CD4-positive, alpha-beta T cell treated with Interleukin-21 for 1 hour (primary cell): ENCODE results near the gene TESK1.
"Not testable (repeated sequence)": the region's sequence is repeated elsewhere in the genome, so short reads cannot be mapped to it uniquely, and the experiment has no call there.

Experiments
- DNase-seq: peaks from one replicate; pipeline ENCODE4 v3.0.0-alpha.2; 2020

The TESK1 gene

GRCh38 chr9:35583521-35583920 is 21.5 kb upstream of the TESK1 start:
- DNase-seq, result not testable (repeated sequence)

GRCh38 chr9:35584681-35585080 is 20.4 kb upstream of the TESK1 start:
- DNase-seq, result not testable (repeated sequence)

GRCh38 chr9:35588506-35588905 is 16.6 kb upstream of the TESK1 start:
- DNase-seq, result not testable (repeated sequence)

- no peak for DNase-seq
Observed at GRCh38 chr9:35593581-35593980, 11.5 kb upstream of the TESK1 start.

GRCh38 chr9:35594471-35594870 is 10.6 kb upstream of the TESK1 start:
- DNase-seq, result no peak

GRCh38 chr9:35596907-35597306 is 8.2 kb upstream of the TESK1 start:
- DNase-seq, result not testable (repeated sequence)

GRCh38 chr9:35598866-35599590 is 6.0 kb upstream of the TESK1 start:
- DNase-seq, result no peak

GRCh38 chr9:35599763-35600604 is 5.1 kb upstream of the TESK1 start:
- no peak for DNase-seq

- no peak for DNase-seq
Observed at GRCh38 chr9:35603506-35603985, 1.5 kb upstream of the TESK1 start.

- DNase-seq, result peak; percentile 100
Observed at GRCh38 chr9:35603986-35604577, 980 bp upstream of the TESK1 start.

- DNase-seq, result peak; percentile 25
Observed at GRCh38 chr9:35605351-35606137, 482 bp downstream of the TESK1 start.

- DNase-seq, result no peak
Observed at GRCh38 chr9:35606138-35606504, 1.1 kb downstream of the TESK1 start.

- DNase-seq, result no peak
Observed at GRCh38 chr9:35606726-35607125, 1.7 kb downstream of the TESK1 start.

GRCh38 chr9:35608221-35608620 is 3.2 kb downstream of the TESK1 start:
- no peak for DNase-seq

- no peak for DNase-seq
Observed at GRCh38 chr9:35609001-35609819, 4.1 kb downstream of the TESK1 start.

GRCh38 chr9:35609820-35610163 is 4.7 kb downstream of the TESK1 start:
- DNase-seq, result no peak

GRCh38 chr9:35611230-35611797 is 6.3 kb downstream of the TESK1 start:
- peak; percentile 69 for DNase-seq

- DNase-seq, result not testable (repeated sequence)
Observed at GRCh38 chr9:35612066-35612465, 7.0 kb downstream of the TESK1 start.

- no peak for DNase-seq
Observed at GRCh38 chr9:35612843-35613242, 7.8 kb downstream of the TESK1 start.

GRCh38 chr9:35615981-35616680 is 11.1 kb downstream of the TESK1 start:
- DNase-seq, result no peak
